Activated CD4-positive, alpha-beta T cell treated with anti-CD3 and anti-CD28 coated beads, Interleukin-2, Interleukin-4, amounts not matched to agents 100 ng/mL and 50 ng/mL, durations not matched to agents 16 hours and 8 hours (primary cell): ENCODE measurements around the gene ABCA4.

ENCODE experiments used
- DNase-seq: peaks from one replicate; pipeline ENCODE4 v3.0.0-alpha.2; 2020; ENCODE audit warnings: low spot score

The ABCA4 gene

DNA sequence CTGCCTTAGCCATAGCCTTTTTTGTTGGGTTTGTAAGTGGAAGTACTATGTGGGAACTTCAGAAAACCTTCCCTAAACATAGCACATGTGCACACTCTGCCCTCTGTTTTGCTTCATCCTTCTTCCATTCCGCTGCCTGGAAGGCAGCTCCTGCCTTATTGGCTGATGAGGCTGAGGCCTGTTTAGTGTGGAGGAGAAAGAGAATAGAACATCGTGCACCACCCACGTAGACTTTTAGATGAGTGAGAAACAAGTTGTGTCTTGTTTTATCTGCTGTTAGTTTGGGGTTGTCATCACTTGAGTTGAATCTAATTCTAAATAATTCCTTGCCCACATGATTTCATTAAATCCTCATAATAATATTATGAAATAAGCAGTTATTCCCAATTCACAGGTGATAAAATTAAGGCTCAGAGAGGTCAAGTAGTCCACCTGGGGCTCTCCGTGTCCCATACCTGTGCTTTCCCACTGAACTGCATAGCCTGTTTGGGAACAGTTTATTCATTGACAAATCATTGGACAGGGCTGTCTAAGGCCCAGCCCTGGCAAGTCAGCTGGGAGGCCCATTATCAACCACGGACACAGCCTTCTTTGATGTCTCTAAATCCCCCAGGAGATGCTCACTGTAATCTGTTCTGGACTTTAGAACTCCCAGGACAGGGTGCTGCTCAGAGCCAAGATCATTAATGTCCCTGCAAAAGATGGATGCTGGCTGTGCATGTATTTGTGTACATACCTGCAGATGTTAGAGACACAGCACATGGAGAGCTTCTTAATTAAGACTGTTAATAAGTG lies 93.0 kb downstream of the ABCA4 start:
- DNase-seq, result no peak

DNA sequence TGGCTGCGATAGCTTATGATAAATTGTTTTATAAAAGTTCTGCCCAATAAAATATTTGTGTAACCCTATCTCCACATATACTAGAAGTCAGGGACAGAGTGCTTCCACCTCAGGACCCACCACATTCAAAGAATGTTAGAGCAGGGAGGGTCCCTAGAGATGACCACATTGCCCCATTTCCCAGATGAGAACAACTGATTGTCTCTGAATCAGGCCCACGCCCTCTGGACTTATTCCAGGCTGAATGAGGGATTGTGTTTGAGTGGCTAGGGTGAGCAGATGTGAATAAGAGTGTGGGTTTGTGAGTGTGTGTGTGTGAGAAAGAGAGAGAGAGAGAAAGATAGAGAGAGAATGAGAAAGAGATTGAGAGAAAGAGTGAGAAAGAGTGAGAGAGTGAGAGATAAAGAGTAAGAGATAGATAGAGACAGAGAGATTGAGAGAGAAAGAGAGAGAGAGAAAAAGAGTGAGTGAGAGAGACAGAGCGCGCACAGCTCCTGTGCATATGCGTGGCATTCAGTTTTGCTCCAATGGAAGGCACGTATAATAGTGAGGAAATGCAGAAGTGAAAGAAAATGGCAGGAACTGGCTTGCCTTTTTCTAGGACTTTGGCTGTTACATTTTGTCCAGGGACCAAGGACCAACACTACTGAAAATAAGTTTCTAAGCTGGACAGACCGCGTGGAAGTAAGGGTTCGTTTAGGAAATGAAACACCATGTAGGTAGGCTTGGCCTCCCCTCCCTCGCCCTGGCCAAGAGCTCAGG lies 94.1 kb downstream of the ABCA4 start:
- no peak for DNase-seq

DNA sequence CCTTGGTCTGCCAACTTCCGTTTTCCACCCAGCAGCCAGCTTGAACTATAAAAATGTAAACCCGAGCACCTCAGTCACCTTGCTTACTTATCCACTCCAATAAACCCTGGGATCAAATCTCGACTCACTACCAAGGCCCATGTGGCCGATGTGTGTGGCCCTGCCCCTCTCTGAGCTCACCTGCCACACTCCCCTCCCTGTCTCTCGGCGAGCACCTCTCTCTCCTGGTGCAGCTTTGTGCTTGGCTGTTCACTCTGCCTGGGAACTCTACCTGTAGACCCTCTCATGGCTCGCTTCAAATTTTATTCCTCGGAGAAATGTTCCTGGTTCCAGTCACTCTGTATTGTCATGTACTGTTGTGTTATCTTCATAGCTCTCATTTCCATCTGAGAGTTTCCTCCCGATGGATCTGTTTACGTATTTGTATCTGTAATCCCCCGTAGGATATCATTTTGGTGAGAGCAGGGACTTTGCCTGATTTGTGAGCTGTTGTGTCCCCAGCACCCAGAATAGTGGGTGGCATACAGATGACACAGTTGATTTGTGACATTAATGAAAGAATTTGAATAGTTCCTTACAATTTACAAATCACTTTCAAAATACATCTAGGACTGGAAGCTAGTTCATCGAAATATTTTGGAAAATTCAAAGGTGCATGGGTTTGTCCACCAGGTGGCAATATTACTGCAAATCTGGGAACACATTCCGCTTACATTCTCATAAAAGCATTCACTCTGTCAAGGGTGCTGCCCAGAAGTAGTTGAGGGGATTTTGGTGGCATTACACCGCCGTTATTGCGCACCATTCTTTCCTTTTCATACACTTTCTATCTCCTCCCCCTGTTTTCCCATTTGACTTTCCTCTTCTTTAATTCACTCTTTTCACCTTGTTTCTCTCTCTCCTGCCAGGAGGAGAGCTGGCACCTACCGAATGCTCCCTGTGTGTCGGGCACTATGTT lies 95.3 kb downstream of the ABCA4 start:
- DNase-seq, result peak; percentile 19

DNA sequence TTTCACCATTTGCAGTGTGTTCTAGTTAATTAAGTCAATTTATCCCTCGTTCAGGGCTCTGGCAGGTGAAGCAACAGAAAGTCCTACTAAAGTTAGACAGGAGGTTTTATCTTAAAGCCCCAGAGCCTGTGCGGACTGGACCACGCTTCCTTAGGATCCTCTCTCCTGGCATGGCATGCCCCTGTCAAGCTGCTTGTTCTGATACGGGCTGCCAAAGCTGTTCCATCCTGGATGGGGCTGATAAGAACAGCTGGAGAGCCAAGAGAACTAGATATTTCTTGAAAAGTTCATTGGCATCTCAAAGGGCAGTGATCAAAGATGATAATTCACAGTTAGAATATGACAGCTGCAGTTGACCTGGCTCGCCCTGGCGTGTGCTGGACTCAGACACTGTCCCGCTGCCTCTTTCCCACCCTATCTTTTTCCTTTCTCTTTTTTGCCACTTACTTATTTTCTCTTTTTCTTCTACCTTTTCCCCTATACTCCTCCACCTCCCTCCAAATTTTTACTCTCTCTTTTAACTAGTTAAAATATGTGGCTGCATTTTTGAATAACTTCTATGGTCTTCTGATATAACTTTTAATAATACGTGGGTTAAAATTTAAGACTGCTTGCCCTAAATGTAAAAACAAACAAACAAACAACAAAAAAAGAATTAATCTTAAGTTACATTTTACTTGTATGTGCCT lies 96.7 kb downstream of the ABCA4 start:
- DNase-seq, result no peak

DNA sequence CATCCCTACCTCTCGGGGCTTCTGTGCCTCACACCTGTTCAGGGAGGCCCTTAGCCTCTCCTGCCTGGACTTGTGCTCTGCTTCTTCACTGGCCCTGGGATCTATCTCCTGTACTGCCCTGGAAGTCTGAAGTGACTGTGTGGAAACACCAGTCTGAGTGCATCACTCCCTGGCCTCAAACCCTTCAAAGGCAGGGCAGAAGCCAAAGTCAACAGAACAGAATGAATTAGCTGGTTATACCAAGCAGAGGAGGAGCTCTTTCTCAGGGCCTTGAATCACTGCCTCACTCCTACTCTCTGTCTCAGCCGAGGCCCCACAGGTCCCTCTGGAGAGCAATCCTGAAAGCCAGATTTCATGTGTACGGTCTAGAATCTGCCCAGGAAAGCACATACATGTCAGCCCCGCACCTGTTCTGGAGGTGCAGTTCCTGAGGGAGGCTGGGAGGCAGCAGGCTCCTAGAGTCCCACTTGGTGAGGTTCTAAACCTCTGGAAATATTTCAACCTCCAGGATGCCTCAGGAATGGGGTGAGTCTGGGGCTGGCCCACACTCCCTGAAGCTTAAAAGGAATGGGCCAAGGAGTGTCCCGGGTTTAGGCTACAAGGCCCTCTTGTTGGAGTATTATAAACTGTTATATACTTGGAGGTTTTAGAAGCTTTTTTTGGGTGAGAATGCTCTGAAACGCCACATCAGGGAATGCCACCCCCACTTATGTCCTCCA lies 98.3 kb downstream of the ABCA4 start:
- no peak for DNase-seq

DNA sequence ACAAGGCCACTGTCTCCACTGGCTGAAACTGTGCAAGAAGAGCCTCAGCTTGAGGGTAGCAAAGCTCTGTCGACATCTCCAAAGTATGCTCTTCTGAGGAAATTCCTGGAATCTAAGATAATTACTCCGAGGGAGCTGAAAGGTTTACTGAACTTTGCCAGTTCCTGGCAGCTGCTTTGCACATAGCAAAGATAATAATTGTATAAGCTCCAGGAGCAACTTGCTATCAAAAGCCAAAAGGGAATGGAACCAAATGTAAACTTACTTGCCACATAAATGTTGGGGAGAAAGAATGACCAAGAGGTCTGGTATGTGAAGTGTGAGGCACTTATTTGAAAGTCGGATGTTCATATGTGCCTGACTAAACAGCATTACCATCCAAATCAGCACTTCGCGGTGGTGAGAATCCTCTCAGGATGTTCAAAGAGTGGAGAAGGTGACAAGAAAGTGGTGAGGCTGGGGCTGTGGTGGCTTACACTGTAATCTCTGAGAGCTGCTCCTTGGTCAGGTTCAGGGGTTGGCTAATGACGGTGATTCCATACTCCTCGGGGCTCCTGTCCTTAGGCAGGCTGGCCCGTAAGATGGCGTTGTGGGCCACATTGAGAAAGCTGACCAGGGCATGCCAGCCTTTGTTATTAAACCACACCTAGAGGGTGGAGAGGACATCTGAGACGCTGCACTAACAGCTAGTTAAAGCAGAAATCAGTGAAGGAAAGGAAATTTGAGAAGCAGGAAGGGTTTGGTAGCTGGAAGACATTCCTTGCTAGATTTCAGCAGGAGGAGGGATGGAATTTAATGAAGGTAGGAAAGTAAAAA lies 100.0 kb downstream of the ABCA4 start:
- no peak for DNase-seq

DNA sequence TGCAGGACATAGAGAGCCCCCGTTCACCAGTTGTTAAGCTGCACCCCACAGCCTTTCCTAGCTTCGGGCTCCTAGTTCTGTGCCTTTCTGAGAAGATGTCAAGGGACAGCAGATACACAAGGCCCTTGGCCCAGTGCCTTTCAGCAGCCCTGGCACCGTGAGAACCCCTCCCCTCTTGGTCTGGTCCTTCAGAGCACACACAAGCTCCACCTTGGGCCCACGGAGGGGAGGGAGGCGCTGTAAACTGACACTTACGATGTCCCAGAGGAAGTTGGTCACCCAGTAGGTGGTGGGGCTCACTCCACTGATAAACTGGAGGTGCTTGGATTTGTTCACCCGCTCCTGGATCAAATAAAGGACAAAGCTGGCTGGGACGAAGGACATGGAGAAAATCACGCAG lies 101.6 kb downstream of the ABCA4 start:
- DNase-seq, result no peak

DNA sequence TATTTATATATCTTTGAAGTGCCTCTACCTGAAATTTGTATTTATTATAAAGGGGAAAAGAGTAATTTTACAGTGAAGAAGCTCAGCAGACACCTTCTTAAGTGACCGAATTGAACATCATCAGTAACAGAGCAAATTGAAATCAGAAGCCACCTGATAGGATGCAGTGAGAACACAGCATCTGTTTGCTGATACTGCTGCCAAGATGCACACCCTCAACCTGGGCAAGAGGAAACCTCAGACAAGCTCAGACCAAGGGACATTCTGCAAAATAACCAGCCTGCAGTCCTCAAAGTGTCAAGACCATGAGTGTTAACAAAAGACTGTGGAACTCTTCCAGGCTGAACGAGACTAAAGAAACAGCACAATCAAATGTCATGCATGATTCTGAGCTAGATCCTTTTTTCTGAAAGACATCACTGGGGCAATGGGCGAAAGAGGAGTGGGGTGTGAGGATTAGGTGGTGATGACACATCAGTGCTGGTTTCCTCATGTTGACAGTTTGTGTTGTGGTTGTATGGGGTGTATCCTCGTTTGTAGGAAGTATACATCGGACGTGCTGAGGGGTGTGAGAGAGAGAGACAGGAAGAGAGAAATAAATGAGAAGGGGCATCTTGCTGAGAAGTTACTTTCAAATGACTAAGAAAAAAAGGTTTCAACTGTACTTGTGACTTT lies 103.7 kb downstream of the ABCA4 start:
- peak; percentile 64 for DNase-seq

DNA sequence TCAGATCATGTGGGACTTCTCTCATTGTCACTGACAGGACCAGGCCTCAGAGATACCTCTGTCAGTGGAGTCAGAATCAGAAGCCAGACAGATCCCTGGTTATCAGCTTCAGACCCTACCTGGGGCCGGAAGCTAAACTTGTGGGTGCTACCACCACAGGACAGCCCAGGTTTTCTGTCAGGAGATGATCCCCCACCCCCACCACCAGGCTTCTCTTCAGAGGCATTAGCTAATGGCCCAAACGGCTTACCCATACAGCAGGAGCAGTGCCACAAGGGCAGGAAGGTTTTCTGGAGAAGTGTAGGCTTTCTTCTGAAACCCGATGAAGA lies 105.5 kb downstream of the ABCA4 start:
- no peak for DNase-seq

DNA sequence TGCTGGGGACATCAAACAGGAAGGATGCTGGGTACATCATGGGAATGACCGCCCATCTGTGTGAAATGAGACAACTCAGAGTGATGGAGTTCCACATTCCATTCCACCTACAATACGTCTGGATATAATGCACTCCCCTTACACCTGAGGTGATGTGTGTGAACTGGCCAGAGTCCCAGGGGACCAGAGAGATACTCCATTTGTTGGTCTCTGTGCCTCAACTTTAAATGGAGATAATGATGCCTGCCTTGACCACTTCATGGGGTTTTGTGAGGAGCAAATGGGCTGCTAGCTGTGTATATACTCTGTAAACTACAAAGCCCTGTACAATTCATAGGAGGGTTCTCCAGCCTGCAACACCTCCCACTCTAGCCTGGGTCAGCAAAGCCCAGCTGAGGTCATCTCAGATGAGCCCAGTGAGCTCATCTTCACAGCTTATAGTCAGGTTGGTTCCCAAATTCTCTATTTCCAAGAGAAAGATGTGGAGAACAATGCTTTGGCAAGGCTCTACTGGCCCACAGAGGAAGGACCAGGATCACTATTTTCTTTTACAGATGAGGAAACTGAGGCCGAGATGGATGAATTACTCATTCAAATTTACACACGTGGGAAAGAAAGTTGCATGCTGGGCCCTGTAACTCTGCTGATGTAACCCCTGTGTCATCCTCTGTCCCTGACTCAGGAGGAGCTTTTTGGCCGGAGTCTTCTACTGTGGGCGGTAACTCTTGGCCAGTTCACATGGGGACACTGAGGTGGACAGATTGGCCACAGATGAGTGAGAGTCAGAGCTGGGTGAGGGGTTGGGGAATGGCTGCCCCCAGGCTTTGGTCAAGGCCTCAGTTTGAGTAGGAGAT lies 106.1 kb downstream of the ABCA4 start:
- no peak for DNase-seq

DNA sequence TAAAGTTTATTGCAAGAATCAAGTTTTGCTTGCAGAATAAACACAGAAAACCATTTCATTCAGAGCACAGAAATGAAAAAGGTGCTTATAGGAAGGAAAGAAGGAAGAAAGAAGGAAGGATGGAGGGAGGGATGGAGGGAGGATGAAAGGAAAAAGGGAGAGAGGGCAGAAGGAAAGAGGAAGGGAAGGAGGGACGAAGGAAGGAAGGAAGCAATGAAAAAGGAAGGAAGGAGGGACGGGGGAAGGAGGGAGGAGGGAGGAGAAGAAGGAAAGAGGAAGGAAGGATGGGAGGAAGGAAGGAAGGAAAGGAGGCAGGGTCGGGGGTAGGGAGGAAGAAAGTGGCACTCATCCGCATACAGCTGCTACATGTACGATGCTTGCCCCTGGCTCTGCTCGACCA lies 106.9 kb downstream of the ABCA4 start:
- no peak for DNase-seq

DNA sequence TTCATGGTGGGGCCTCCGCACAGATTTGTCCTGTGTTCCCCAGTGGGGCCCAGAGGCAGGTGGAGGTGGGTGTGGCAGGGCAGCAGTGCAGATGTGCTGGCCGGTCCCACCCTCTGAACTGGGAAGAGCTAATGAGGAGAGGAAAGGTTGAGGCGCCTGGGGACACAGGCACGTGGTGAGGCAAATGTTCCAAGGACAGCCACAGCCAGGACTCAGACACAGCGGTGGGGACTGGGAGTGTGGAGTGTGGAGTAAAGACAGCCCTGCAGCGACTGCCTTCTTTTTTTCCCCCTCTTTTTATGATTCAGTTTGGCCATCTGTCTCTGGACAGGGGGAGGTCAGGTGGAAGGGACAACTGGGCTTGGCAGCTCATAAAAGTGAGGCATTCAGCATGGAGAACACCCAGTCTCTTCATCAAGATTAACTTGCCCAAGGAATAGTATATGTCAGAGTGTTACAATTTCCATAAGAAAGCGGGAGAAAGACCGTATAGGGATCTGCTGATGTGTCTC lies 107.5 kb downstream of the ABCA4 start:
- DNase-seq, result no peak

DNA sequence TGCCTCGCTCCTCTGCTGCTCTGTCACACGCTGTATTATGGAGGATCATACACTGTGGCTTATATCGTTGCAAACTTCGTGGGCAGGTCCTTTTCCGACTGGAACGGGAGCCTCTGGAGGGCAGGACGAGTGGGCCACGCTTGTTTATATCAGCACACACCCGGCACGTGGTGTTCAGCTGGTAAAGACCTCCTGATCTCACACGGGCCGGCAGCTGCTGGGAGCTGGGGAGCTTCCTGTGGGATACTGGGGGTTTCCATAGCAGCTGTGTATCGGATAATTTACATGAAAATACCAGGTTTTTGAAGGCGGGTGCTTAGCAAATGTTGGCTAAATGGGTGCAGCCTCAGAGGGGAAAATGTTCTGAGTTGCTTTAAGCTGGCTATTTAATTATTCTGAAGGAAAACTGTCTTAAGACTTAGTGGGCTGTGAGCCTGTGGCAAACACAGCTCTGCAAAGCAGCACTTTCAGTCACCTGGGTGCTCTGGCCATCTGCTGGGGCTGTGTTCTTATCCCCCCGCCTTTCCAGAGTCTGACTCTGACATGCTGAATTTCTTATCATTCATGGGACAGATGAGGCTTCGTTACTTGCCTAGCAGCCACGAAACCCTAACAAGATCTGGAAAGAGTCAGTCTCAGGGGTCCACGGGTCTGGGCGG lies 108.1 kb downstream of the ABCA4 start:
- DNase-seq, result no peak

DNA sequence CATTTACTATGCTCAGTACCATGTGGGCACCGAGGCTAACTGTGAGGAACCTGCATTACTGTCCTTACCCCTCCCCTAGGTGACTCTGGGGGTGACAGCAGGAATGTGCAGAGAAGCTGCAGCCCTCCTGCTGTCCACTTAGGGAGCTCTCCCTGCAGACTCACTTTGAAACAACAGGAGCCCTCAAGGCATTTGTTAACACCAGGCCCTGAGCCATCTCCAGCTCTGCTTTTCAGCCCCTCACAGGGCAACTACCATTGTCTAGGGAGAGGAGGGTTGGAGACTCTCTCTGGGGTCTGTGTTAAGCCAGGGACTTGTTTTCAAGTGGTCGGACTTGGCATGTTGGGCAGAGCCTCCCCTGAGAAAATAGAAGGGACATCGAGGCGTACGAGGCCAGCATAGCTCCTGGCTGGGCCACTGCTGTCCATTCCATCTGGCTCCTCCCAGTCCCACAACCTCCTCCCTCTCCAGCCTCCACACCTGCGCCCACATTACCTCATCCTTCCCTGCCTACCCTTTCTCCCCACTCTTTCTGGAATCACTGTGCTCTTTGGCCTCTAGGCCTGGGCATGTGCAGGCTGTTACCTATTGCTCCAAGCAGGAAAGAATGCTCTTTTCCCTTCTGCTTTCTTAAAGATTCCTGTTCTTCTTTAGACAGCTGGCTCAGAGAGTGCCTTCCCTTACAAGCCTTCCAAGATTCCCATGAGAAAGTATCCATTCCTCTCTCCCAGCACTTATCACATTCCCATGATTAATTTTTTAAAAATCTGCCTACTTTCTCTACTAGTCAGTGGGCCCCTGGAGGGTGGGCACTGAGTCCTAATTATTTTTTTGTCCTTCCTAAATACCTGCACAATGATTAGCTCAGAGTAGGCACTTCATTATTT lies 109.0 kb downstream of the ABCA4 start:
- DNase-seq, result no peak

DNA sequence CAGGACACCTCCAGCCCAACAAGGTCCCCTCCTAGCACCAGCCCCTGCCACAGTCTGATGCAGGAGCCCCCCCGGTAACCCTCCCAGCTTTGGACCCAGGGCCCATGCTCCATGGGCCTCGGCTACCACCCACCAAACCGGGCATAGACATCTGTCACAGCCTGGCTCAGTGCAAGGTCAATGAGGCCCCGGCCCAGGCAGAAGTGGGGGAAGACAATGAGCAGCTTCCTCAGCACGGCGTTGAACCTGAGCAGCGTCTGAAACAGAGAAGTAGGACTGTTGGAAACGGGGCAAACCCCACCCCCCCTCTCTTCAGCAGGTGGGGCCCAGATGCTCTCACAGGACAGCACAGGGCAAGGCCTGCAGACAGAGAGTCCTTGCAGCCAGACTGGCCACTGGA lies 109.8 kb downstream of the ABCA4 start:
- DNase-seq, result no peak

DNA sequence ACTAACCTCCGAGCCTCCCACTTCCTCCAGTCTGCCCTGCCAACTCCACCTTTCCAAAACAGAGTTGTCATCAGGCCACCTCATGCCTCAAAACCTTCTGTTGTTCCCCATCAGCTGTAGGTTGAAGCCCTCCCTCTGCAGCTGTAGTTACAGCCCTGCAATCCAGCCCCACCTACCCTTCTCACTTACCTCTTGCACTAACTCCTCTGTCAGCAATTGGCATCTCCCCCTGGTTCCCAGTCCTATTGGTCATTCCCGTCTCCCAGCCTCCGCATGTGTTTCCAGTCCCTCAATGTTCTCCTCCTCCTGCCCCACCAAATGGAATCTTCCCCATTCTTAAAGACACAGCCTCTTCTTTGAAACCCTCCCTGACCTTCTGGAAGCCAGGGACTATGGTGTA lies 111.6 kb downstream of the ABCA4 start:
- no peak for DNase-seq

DNA sequence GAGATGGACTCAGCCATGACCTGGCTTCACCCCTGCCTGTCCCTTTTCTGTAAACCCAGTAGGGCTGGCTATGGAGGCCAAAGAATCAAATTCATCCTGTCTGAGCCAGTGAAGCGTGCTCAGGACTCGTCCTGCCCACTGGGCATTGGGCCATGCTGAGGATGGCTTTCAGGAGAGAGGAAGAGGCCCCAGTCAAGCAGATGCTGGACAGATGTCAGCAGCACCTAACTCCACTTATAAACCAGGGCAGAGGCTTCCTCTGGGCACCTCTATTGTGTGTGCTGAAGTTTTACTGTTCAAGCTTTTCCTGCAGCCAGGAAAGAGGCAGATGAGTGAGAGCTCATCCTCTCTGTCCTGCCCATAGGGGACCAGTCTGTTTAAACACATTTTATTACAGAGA lies 114.3 kb downstream of the ABCA4 start:
- DNase-seq, result no peak
